OCI-LY3 (cell line): Measurements from ENCODE around the gene NCKAP5.

ENCODE experiments used
- EZH2phosphoT487 ChIP-seq: fragments of 200-600 bp; shearing (Covaris generic); IDR thresholded peaks from 2 replicates; pipeline ENCODE4 v1.6.1; 2018; ENCODE audit warnings: antibody characterized with exemption, mixed run types, low read depth
- TF ChIP-seq, protein P1 (sequence below): fragments of 200-600, 300-600 bp; sonication (generic); IDR thresholded peaks from 2 replicates; pipeline ENCODE4 v1.5.1; 2014; ENCODE audit warnings: antibody characterized with exemption, low read length, low read depth

DNA sequence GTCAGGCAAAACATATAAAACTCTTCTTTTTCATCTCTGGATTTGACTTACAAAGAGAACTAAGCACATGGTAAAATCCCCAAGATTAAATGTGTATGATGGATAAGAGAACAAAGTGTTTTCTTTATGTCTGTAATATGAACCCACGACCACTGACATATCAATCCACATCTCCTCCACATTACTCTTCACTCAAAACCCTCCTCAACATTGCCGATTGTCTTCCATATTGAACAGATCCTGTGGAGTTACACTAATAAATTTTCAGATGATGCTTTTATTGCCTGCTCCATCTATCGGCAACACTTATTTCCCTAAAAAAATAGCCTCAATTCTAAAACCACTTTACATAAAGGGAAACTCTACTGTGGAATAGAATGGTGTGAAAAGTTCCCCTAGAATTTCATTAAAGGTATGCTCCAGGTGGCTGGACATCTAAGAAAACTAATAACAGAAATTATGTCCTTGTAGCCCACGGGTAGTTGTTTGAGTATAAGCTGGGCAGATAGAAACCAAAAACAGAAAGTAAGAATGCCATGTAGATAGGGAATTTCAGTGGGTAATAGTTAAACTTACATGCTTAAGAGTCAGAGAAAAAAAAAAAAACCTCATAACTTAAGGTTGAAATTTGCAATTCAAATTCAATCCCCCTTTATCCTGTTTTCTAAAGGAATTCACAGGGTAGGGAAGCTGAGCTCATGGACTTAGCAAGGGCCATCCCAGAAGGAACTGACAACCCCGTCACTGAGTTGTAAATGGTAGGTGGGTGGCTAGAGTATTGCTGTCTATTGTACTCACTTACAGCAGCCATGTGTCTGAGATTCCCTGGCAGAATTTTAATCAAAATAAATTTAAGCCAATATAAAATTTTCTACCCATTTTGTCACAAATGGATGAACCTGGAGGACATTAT is 592.8 kb downstream of the NCKAP5 start:
- TF ChIP-seq, protein P1, sequence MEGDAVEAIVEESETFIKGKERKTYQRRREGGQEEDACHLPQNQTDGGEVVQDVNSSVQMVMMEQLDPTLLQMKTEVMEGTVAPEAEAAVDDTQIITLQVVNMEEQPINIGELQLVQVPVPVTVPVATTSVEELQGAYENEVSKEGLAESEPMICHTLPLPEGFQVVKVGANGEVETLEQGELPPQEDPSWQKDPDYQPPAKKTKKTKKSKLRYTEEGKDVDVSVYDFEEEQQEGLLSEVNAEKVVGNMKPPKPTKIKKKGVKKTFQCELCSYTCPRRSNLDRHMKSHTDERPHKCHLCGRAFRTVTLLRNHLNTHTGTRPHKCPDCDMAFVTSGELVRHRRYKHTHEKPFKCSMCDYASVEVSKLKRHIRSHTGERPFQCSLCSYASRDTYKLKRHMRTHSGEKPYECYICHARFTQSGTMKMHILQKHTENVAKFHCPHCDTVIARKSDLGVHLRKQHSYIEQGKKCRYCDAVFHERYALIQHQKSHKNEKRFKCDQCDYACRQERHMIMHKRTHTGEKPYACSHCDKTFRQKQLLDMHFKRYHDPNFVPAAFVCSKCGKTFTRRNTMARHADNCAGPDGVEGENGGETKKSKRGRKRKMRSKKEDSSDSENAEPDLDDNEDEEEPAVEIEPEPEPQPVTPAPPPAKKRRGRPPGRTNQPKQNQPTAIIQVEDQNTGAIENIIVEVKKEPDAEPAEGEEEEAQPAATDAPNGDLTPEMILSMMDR = no peak
- TF ChIP-seq EZH2phosphoT487 = no peak
